Stimulated activated CD8-positive, alpha-beta memory T cell treated with anti-CD3 and anti-CD28 coated beads, Interleukin-15, amount 100 ng/mL, for 24 hours (primary cell): ENCODE results near the gene RHBG.

Source experiments
- DNase-seq: peaks from one replicate; pipeline ENCODE4 v3.0.0-alpha.2; 2020; ENCODE audit warnings: low read depth

Gene RHBG

GRCh38 chr1:156427957-156428356 lies 58.9 kb downstream of the RHBG start:
- no peak for DNase-seq

- DNase-seq, result no peak
These were observed 59.8 kb downstream of the RHBG start for GRCh38 chr1:156428746-156429288.

GRCh38 chr1:156429313-156430060 lies 60.5 kb downstream of the RHBG start:
- no peak for DNase-seq

DNA sequence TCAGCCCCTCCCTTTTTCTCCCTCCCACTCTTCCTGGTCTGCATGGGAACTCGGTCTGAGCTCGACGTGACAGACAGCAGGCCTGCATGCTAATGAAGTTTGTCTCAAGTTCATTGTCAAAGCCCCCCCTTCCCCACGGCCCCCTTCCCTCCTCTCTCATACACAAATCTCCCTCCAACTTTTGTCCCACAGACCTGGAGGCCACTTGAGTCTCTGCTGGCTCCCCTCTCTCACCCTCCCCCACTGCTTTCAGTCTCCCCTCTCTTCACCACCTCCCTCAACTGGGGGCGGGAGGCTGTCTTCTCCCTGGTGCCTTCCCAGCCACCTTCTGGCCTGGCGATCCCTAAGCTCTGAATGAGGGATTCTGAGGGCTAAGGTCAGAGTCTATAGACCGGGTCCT lies 61.3 kb downstream of the RHBG start:
- no peak for DNase-seq

GRCh38 chr1:156430866-156431265 lies 61.9 kb downstream of the RHBG start:
- DNase-seq, result no peak

GRCh38 chr1:156431366-156431765 lies 62.4 kb downstream of the RHBG start:
- no peak for DNase-seq

GRCh38 chr1:156431769-156432668 lies 63.0 kb downstream of the RHBG start:
- DNase-seq, result no peak

DNA sequence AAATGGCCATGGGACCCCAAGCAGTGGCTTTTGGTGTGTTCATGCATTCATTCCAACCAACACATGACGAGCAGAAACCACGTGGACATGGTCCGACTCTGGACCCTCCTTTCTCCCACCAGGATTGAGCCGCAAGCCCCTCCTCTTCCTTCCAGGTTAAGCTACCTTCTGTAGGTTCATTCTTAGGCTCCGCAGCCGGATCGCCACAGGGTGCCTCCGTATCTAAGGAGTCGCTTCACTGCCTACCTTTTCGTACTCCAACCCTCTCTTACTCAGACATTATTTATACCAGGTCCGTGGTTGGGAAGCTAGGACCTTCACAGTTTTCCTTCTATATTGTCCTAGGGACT lies 63.6 kb downstream of the RHBG start:
- DNase-seq, result no peak

DNA sequence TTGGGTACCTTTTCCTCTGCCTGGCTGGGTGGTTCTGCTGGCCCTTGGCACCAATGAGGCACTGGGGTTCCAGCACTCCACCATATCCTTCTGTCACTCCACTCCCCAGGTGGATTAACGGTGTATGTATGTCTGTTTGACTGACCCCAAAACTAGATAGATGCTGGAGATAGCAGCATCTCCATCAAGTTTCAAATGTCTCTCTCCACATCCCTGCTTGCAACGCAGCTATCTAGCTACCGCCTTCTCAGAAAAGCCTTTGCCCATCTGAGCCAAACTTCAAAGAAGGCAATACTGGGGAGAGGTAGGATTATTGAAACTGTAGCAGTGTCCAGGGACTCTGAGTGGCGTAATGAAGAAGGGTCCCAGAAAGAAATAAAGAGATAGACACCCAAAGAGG lies 64.0 kb downstream of the RHBG start:
- DNase-seq, result no peak

GRCh38 chr1:156433602-156434001 lies 64.6 kb downstream of the RHBG start:
- no peak for DNase-seq
